Common myeloid progenitor, CD34-positive (primary cell): ENCODE measurements around the gene SMAD2.
A peak's percentile ranks its signal among the peaks of the same experiment; 100 is the strongest.
"Not testable (repeated sequence)": the region's sequence is repeated elsewhere in the genome, so short reads cannot be mapped to it uniquely, and the experiment has no call there.

ENCODE experiments used
- CTCF ChIA-PET: fragments of 350-600 bp; sonication (Branson Sonifier 250); formaldehyde crosslinking; loops from one replicate; lab custom pipeline; 2021; ENCODE audit warnings: antibody characterized with exemption; lab: Charles Lee
- POLR2A ChIA-PET: fragments of 350-600 bp; sonication (Branson Sonifier 250); formaldehyde crosslinking; loops from one replicate; lab custom pipeline; 2021; ENCODE audit warnings: antibody characterized with exemption; lab: Charles Lee
- DNase-seq, 3 donors: peaks; one replicate each; pipeline versions ENCODE4 v3.0.0 to v3.0.0-alpha.2; 2013
- H3K27ac ChIP-seq, 2 experiments: 1 replicate in 1 of 2; 2 replicates in 1 of 2; pipeline ENCODE4 v1.7.0; 2013; ENCODE audit warnings: inconsistent platforms in 2 of 2, low read length in 2 of 2, mild to moderate bottlenecking in 2 of 2, low read depth in 1 of 2, moderate library complexity in 1 of 2; ENCODE audit not compliant: severe bottlenecking in 2 of 2, insufficient read depth in 1 of 2, poor library complexity in 1 of 2
- H3K27me3 ChIP-seq, 5 experiments: replicated peaks in 2 of 5; 1 replicate in 3 of 5; 2 replicates in 2 of 5; pipeline versions ENCODE4 v1.6.1 to v1.7.0; 2013; ENCODE audit warnings: low read length in 4 of 5, mild to moderate bottlenecking in 2 of 5, moderate library complexity in 2 of 5, inconsistent platforms in 1 of 5; ENCODE audit not compliant: insufficient read depth in 5 of 5, control insufficient read depth in 4 of 5
- H3K36me3 ChIP-seq, 4 experiments: 1 replicate in 2 of 4; 2 replicates in 2 of 4; pipeline versions ENCODE4 v1.6.1 to v1.7.0; 2013; ENCODE audit warnings: low read length in 3 of 4, control low read depth in 1 of 4, mild to moderate bottlenecking in 1 of 4; ENCODE audit not compliant: control insufficient read depth in 4 of 4, insufficient read depth in 4 of 4
- H3K4me1 ChIP-seq, 4 experiments: 1 replicate in 3 of 4; 2 replicates in 1 of 4; pipeline versions ENCODE4 v1.6.1 to v1.7.1; 2013; ENCODE audit warnings: low read length in 3 of 4, mild to moderate bottlenecking in 3 of 4, control low read depth in 1 of 4, inconsistent platforms in 1 of 4, moderate library complexity in 1 of 4; ENCODE audit not compliant: control insufficient read depth in 4 of 4, insufficient read depth in 4 of 4; ENCODE audit errors: control extremely low read depth in 1 of 4
- H3K4me3 ChIP-seq, 7 experiments: 1 replicate in 4 of 7; 2 replicates in 3 of 7; pipeline versions ENCODE4 v1.5.1 to v1.7.0; 2013; ENCODE audit warnings: mild to moderate bottlenecking in 7 of 7, low read length in 6 of 7, moderate library complexity in 6 of 7, inconsistent platforms in 2 of 7, low read depth in 2 of 7, control low read depth in 1 of 7; ENCODE audit not compliant: insufficient read depth in 4 of 7, control insufficient read depth in 1 of 7; ENCODE audit errors: extremely low read depth in 1 of 7
- H3K9me3 ChIP-seq, 5 experiments: 1 replicate in 4 of 5; 2 replicates in 1 of 5; pipeline versions ENCODE4 v1.6.1 to v1.7.1; 2013; ENCODE audit warnings: low read length in 4 of 5, mild to moderate bottlenecking in 2 of 5, inconsistent platforms in 1 of 5, low read depth in 1 of 5, moderate library complexity in 1 of 5; ENCODE audit not compliant: control insufficient read depth in 4 of 5, insufficient read depth in 2 of 5; ENCODE audit errors: control extremely low read depth in 1 of 5
- WGBS: methylation state at CpG from one replicate; pipeline ENCODE4 v1.1.5; 2013; ENCODE audit not compliant: insufficient coverage; 5-methylcytosine and 5-hydroxymethylcytosine counted together

Gene SMAD2

DNA sequence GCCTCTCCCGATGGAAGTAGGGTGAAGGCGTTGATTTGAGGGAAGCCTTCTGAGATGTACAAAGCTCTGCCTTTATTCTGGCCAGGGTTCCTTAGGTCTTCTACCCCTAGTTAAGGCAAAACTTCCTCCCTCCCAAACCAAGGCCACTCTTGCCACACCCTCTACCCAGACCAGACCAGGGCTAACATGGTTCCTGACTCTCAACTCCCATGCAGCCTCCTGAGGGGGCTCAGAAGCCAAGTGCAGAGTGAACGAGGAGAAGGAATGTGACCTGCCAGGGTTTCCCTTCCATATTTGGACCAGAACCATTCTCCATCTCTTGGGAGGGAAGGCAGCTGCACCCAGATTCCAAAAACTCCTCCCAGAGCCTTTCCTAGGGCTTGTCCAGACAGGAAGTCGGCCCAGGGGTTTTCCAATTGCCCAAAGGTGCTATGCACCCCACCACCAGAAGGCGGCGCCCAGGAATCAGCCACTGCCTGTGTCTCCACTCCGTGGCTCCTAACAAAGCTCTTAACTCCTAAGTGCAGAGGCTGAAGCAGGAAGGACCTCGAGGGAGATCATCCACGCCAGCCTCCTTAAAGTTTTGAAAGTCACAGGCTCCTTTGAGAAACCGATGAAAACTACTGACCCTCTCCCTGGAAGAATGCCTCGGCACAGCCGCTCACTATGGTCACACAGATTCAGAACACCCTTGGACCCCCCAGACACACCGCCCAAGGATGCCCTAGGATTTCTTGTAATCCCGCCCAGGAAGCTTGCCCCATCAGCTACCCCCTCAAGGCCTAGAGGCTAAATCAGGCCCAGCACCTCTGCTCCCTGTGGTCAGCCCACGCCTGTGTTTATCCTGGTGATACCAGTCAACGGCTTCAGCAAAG lies 157.8 kb downstream of the SMAD2 start:
- Histone ChIP-seq H3K27ac (no peak overlapping the region), H3K9me3 (no peaks in the 10 kb centered on the region), H3K4me1 (peaks cover 0 to 3% (median 0%) of the 10 kb centered on the region in 4 experiments), H3K4me3 (no peak overlapping the region), H3K36me3 (no peaks in the 10 kb centered on the region), H3K27me3 (peaks cover 0 to 14% (median 8%) of the 10 kb centered on the region in 5 experiments)
- 52% methylated on average over 14 of the region's 16 CpGs for WGBS
- ChIA-PET CTCF (interaction anchor here (0.7 to 2.9 kb wide), 19 partner anchors 8 to 667 kb away, joined by 3 to 21 read pairs (median 4); no protein-coding TSS in a partner anchor), POLR2A (interaction anchor here (0.6 kb wide), 1 partner anchor 673 kb away, joined by 3 read pairs; no protein-coding TSS in a partner anchor)
- DNase-seq = peak; percentile 38 to 53 (median 44)

GRCh38 chr18:47771922-47772321 lies 158.5 kb downstream of the SMAD2 start:
- H3K9me3 ChIP-seq = no peaks in the 10 kb centered on the region
- no CpG with 5 or more reads among the region's 3 CpGs for WGBS

DNA sequence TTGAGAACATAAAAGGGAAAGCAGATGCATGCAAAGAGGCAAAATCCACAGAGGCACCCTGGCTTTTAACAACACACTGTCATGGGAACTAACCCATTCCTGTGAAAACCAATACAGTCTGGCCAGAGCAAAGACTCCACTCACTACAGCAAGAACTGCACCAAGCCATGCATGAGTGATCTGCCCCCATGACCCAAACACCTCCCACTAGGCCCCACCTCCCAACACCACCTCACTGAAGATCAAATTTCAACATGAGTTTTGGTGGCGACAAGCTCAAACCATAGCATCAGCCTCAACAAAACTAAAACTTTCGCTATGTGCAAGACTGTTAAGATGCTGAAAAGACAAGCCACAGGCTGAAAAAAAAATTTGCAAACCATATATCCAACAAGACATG lies 162.8 kb downstream of the SMAD2 start:
- Histone ChIP-seq H3K27me3 (peaks cover 0 to 9% (median 0%) of the 10 kb centered on the region in 5 experiments), H3K4me1 (no peaks in the 10 kb centered on the region), H3K4me3 (no peak overlapping the region), H3K36me3 (no peaks in the 10 kb centered on the region), H3K27ac (no peak overlapping the region), H3K9me3 (no peaks in the 10 kb centered on the region)
- ChIA-PET CTCF (interaction anchor here (0.9 kb wide), 1 partner anchor 256 kb away, joined by 3 read pairs; no protein-coding TSS in a partner anchor), POLR2A (no interaction called here)
- no CpG with 5 or more reads among the region's 2 CpGs for WGBS
- DNase-seq = no peak

More at GRCh38 chr18:47771922-47772321, 158.5 kb downstream of the SMAD2 start:
- Histone ChIP-seq H3K27ac (no peak overlapping the region), H3K4me3 (no peak overlapping the region), H3K4me1 (no peaks in the 10 kb centered on the region), H3K36me3 (no peaks in the 10 kb centered on the region), H3K27me3 (peaks cover 0 to 14% (median 8%) of the 10 kb centered on the region in 5 experiments)
- ChIA-PET CTCF (interaction anchor here (0.7 to 2.9 kb wide), 13 partner anchors 9 to 420 kb away, joined by 3 to 21 read pairs (median 4); no protein-coding TSS in a partner anchor), POLR2A (interaction anchor here (0.6 kb wide), 1 partner anchor 674 kb away, joined by 3 read pairs; no protein-coding TSS in a partner anchor)
- DNase-seq = no peak

DNA sequence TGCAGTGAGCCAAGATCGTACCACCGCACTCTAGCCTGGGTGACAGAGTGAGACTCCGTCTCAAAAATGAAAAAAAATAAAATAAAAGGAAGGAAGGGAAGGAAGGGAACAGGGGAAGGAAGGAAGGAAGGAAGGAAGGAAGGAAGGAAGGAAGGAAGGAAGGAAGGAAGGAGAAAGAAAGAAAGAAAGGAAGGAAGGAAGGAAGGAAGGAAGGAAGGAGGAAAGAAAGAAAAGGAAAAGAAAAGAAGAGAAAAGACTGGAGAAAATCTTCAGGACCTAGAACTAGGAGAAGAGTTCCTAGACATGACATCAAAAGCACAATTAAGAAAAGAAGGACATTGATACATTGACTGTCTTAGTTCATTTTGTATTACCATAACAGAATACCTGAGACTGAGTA lies 163.3 kb downstream of the SMAD2 start:
- WGBS = 100% methylated on average over 2 of the region's 3 CpGs
- POLR2A ChIA-PET, DNase-seq, H3K36me3 ChIP-seq, H3K9me3 ChIP-seq, H3K27ac ChIP-seq, H3K4me3 ChIP-seq, H3K27me3 ChIP-seq, H3K4me1 ChIP-seq: not testable (repeated sequence)
- CTCF ChIA-PET = interaction anchor here (0.9 to 1.7 kb wide), 2 partner anchors 12 to 256 kb away, joined by 3 read pairs; no protein-coding TSS in a partner anchor
